ENCODE measurements around the gene C5orf22.
"Not testable (repeated sequence)": the region's sequence is repeated elsewhere in the genome, so short reads cannot be mapped to it uniquely, and the experiment has no call there.

C5orf22 gene

GRCh38 chr5:31583129-31583528 lies 51.0 kb downstream of the C5orf22 start:
- DNase-seq (ENCODE audit: insufficient read length) (no peak), FAIRE-seq (no peak)
- TF ChIP-seq POLR2A (IDR thresholded peaks at IDR 0.05; ENCODE audit: low read depth, low read length) (no peak), TAF1 (IDR thresholded peaks at IDR 0.05; ENCODE audit: borderline replicate concordance, low read depth, low read length) (no peak), POLR2AphosphoS5 (IDR thresholded peaks at IDR 0.05; ENCODE audit: low read depth, low read length) (no peak)

GRCh38 chr5:31585166-31585894 lies 53.2 kb downstream of the C5orf22 start:
- no peak for FAIRE-seq
- no peak for TF ChIP-seq POLR2A (IDR thresholded peaks at IDR 0.05; ENCODE audit: low read depth, low read length)
- no peak for TF ChIP-seq POLR2AphosphoS5 (IDR thresholded peaks at IDR 0.05; ENCODE audit: low read depth, low read length)
- no peak for TF ChIP-seq TAF1 (IDR thresholded peaks at IDR 0.05; ENCODE audit: borderline replicate concordance, low read depth, low read length)
- no peak for DNase-seq (ENCODE audit: insufficient read length)

GRCh38 chr5:31585895-31586270 lies 53.8 kb downstream of the C5orf22 start:
- no peak for FAIRE-seq

GRCh38 chr5:31587546-31587945 lies 55.4 kb downstream of the C5orf22 start:
- DNase-seq (ENCODE audit: insufficient read length) (no peak), FAIRE-seq (no peak)
- TF ChIP-seq POLR2AphosphoS5 (IDR thresholded peaks at IDR 0.05; ENCODE audit: low read depth, low read length) = no peak

More at GRCh38 chr5:31585895-31586270, 53.8 kb downstream of the C5orf22 start:
- DNase-seq (ENCODE audit: insufficient read length) = no peak
- TF ChIP-seq POLR2A (IDR thresholded peaks at IDR 0.05; ENCODE audit: low read depth, low read length) (no peak), POLR2AphosphoS5 (IDR thresholded peaks at IDR 0.05; ENCODE audit: low read depth, low read length) (no peak), TAF1 (IDR thresholded peaks at IDR 0.05; ENCODE audit: borderline replicate concordance, low read depth, low read length) (no peak)

GRCh38 chr5:31593665-31594064 lies 61.6 kb downstream of the C5orf22 start:
- DNase-seq (ENCODE audit: insufficient read length) (no peak), FAIRE-seq (no peak)
- TF ChIP-seq POLR2AphosphoS5 (IDR thresholded peaks at IDR 0.05; ENCODE audit: low read depth, low read length) (no peak), TAF1 (IDR thresholded peaks at IDR 0.05; ENCODE audit: borderline replicate concordance, low read depth, low read length) (no peak), POLR2A (IDR thresholded peaks at IDR 0.05; ENCODE audit: low read depth, low read length) (no peak)

GRCh38 chr5:31596354-31596753 lies 64.3 kb downstream of the C5orf22 start:
- DNase-seq (ENCODE audit: insufficient read length) = no peak
- FAIRE-seq = no peak
- no peak for TF ChIP-seq POLR2A (IDR thresholded peaks at IDR 0.05; ENCODE audit: low read depth, low read length)
- TF ChIP-seq TAF1 (IDR thresholded peaks at IDR 0.05; ENCODE audit: borderline replicate concordance, low read depth, low read length) = no peak
- no peak for TF ChIP-seq POLR2AphosphoS5 (IDR thresholded peaks at IDR 0.05; ENCODE audit: low read depth, low read length)

GRCh38 chr5:31598640-31599611 lies 66.8 kb downstream of the C5orf22 start:
- TF ChIP-seq TAF1 (IDR thresholded peaks at IDR 0.05; ENCODE audit: borderline replicate concordance, low read depth, low read length) = no peak
- TF ChIP-seq POLR2AphosphoS5 (IDR thresholded peaks at IDR 0.05; ENCODE audit: low read depth, low read length) = no peak
- TF ChIP-seq POLR2A (IDR thresholded peaks at IDR 0.05; ENCODE audit: low read depth, low read length) = no peak
- DNase-seq (ENCODE audit: insufficient read length) (no peak), FAIRE-seq (no peak)

GRCh38 chr5:31602305-31602704 lies 70.2 kb downstream of the C5orf22 start:
- not testable (repeated sequence) for DNase-seq (ENCODE audit: insufficient read length); FAIRE-seq

GRCh38 chr5:31604240-31604639 lies 72.1 kb downstream of the C5orf22 start:
- TF ChIP-seq TAF1 (IDR thresholded peaks at IDR 0.05; ENCODE audit: borderline replicate concordance, low read depth, low read length) (no peak), POLR2A (IDR thresholded peaks at IDR 0.05; ENCODE audit: low read depth, low read length) (no peak), POLR2AphosphoS5 (IDR thresholded peaks at IDR 0.05; ENCODE audit: low read depth, low read length) (no peak)
- no peak for FAIRE-seq
- no peak for DNase-seq (ENCODE audit: insufficient read length)

- DNase-seq (ENCODE audit: insufficient read length) = no peak
- no peak for TF ChIP-seq POLR2AphosphoS5 (IDR thresholded peaks at IDR 0.05; ENCODE audit: low read depth, low read length)
- TF ChIP-seq POLR2A (IDR thresholded peaks at IDR 0.05; ENCODE audit: low read depth, low read length) = no peak
- TF ChIP-seq TAF1 (IDR thresholded peaks at IDR 0.05; ENCODE audit: borderline replicate concordance, low read depth, low read length) = no peak
- FAIRE-seq = no peak
These were observed 72.5 kb downstream of the C5orf22 start for GRCh38 chr5:31604644-31605043.

Data from GM12892 (cell line).